Heart left ventricle (tissue), 13 donors: ENCODE data around the gene HSD3B7.
A peak's percentile ranks its signal among the peaks of the same experiment; 100 is the strongest.

ENCODE experiments used
- POLR2A ChIP-seq, 2 donors: fragments of 450-650 bp; IDR thresholded peaks; one replicate each; pipeline ENCODE4 v1.6.1; 2017; ENCODE audit warnings: antibody characterized with exemption in 2 of 2, mild to moderate bottlenecking in 2 of 2, moderate library complexity in 2 of 2
- TF ChIP-seq, protein P1 (sequence below), 12 donors: fragments of 200-600 bp; sonication (generic) in 4 of 12; IDR thresholded peaks; one replicate each; pipeline versions ENCODE4 v1.5.0 to v1.8.0; 2018 to 2022; ENCODE audit warnings: antibody characterized with exemption in 12 of 12, mild to moderate bottlenecking in 5 of 12
- donor health status: ischemic (EF 13 %, LVEDD 7.1; RV severe dilation, severe dysfunction).
- donor health status: DM: no; HTN: yes; CAD: no.
- donor health status: DM: no; HTN: no; CAD: no.
- donor health status: ischemic (EF 25% LVEDD 6.9; RV normal size, moderate dysfunction).
- donor health status: ischemic (EF 25% LVEDD 5.7; RV mildly dilated, moderate dysfunction).
- donor health status: ischemic (EF 35%, LVEDD 5.7; RV mildly dilated, moderate dysfunction).
- donor health status: nonischemic (EF 11% LVEDD 7.7; RV severe dilation, severe dysfunction).
- donor health status: DM: yes; HTN: yes; CAD: no.
- donor health status: PGD.
- donor health status: ischemic (EF 29% LVEDD 5.4; RV normal size, mild dysfunction).
- donor health status: nonischemic (EF 23%, LVEDD 6.1; RV moderate dilation, normal function).

DNA sequence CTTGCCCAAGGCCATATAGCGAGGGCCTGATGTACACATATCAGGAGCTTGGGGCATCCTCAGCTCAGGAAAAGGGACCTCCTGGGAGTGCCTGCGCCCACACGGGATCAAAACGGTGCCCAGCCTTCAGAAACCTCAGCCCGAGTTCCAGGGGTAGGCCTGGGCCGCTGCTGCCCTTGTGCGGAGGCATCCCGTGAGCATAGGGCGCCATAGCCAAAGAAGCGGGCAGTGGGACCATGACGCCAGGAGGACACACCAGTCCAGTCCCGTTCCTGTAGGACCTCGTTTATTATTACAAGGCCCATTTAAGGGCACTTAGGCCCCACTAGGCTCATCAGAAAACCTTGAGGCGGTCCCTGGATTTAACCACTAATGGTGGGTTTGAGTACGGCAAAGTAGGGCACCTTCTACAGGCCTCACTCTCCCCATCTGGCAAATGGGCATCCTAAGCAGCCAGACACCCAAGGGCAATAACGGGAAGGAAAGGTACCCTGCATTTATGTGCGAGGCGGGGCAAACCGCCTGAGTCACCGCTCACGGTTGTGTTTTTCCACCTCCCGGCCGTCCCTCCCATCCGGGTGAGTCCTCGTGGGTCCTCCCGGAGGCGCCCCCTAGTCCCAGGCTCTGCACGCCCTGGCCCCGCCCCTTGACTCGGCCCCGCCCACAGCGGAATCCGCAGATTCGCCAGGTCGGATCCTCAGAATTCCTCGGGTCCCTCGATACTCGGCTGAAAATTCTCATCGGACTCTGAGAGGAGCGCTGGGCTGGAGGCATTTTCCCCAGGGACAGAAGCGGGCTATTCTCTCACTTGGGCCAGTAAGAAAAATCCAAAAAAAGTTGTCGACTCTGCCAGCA is 28.2 kb upstream of the HSD3B7 start:
- TF ChIP-seq POLR2A (IDR thresholded peaks at IDR 0.05): no peak
- TF ChIP-seq, protein P1, sequence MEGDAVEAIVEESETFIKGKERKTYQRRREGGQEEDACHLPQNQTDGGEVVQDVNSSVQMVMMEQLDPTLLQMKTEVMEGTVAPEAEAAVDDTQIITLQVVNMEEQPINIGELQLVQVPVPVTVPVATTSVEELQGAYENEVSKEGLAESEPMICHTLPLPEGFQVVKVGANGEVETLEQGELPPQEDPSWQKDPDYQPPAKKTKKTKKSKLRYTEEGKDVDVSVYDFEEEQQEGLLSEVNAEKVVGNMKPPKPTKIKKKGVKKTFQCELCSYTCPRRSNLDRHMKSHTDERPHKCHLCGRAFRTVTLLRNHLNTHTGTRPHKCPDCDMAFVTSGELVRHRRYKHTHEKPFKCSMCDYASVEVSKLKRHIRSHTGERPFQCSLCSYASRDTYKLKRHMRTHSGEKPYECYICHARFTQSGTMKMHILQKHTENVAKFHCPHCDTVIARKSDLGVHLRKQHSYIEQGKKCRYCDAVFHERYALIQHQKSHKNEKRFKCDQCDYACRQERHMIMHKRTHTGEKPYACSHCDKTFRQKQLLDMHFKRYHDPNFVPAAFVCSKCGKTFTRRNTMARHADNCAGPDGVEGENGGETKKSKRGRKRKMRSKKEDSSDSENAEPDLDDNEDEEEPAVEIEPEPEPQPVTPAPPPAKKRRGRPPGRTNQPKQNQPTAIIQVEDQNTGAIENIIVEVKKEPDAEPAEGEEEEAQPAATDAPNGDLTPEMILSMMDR (IDR thresholded peaks at IDR 0.05): peak in 7 of 12 donors; percentile 3 to 55 (median 27)
